PC-3 (cell line): ENCODE measurements around the gene SNX15.

ENCODE experiments used
- EZH2 ChIP-seq: fragments of 300-600 bp; sonication (generic); IDR thresholded peaks from one replicate; pipeline ENCODE4 v1.6.1; 2017; ENCODE audit warnings: antibody characterized with exemption, mild to moderate bottlenecking, low read length; ENCODE audit not compliant: unreplicated experiment
- TF ChIP-seq, protein P1 (sequence below): fragments of 300-600 bp; sonication (generic); conservative IDR thresholded peaks from 2 replicates; pipeline ENCODE4 v1.5.1; 2017; ENCODE audit warnings: antibody characterized with exemption, low read depth, mild to moderate bottlenecking, low read length

GRCh38 chr11:65013888-65014725 lies 13.1 kb upstream of the SNX15 start, which contains the start of gene ARL2:
- TF ChIP-seq, protein P1, sequence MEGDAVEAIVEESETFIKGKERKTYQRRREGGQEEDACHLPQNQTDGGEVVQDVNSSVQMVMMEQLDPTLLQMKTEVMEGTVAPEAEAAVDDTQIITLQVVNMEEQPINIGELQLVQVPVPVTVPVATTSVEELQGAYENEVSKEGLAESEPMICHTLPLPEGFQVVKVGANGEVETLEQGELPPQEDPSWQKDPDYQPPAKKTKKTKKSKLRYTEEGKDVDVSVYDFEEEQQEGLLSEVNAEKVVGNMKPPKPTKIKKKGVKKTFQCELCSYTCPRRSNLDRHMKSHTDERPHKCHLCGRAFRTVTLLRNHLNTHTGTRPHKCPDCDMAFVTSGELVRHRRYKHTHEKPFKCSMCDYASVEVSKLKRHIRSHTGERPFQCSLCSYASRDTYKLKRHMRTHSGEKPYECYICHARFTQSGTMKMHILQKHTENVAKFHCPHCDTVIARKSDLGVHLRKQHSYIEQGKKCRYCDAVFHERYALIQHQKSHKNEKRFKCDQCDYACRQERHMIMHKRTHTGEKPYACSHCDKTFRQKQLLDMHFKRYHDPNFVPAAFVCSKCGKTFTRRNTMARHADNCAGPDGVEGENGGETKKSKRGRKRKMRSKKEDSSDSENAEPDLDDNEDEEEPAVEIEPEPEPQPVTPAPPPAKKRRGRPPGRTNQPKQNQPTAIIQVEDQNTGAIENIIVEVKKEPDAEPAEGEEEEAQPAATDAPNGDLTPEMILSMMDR = peak; percentile 77
- no peak for TF ChIP-seq EZH2
